Activated T-cell treated with anti-CD3 and anti-CD28 coated beads, Interleukin-2, amount 50 U/mL, for 72 hours (primary cell): Measurements from ENCODE around the gene IGFBP6. TPM values are rescaled to one million over a fixed set of nuclear protein-coding genes. Genes with fewer than 3 reads are reported as not detected.

ENCODE experiments used
- ATAC-seq, 2 donors: fragments of 150-1000 bp; cut with Tn5 transposase; replicated peaks in 1 of 2; 2 replicates each; pipeline ENCODE4 v1.10.0; 2021; ENCODE audit warnings: moderate library complexity in 2 of 2, mild to moderate bottlenecking in 1 of 2
- DNase-seq, 2 donors: peaks; one replicate each; pipeline ENCODE4 v3.0.0; 2021 to 2022; ENCODE audit warnings: mixed read lengths in 1 of 2
- H3K27ac Mint-ChIP-seq: one replicate; pipeline ENCODE4 v1.8.0; 2022; ENCODE audit warnings: mild to moderate bottlenecking, moderate library complexity, mixed read lengths
- H3K27me3 Mint-ChIP-seq: one replicate; pipeline ENCODE4 v1.8.0; 2022; ENCODE audit warnings: low read depth, mixed read lengths
- H3K36me3 Mint-ChIP-seq, 2 donors: one replicate each; pipeline ENCODE4 v1.8.0; 2022; ENCODE audit warnings: mixed read lengths in 2 of 2, mild to moderate bottlenecking in 1 of 2; ENCODE audit not compliant: insufficient read depth in 2 of 2
- H3K4me1 Mint-ChIP-seq: one replicate; pipeline ENCODE4 v1.8.0; 2022; ENCODE audit warnings: low read depth, mixed read lengths
- H3K4me3 Mint-ChIP-seq, 2 donors: one replicate each; pipeline ENCODE4 v1.8.0; 2022; ENCODE audit warnings: mild to moderate bottlenecking in 2 of 2, mixed read lengths in 2 of 2, moderate library complexity in 2 of 2
- H3K9me3 Mint-ChIP-seq, 2 donors: one replicate each; pipeline ENCODE4 v1.8.0; 2022; ENCODE audit warnings: mixed read lengths in 2 of 2
- total RNA-seq, 2 donors: library from RNA; stranded (reverse); gene quantifications; one replicate each; pipeline ENCODE4 v1.2.3, GENCODE V29; 2022

The IGFBP6 gene
- total RNA-seq, 2 donors from 2014 or later: 5.7 to 9.2 TPM

DNA sequence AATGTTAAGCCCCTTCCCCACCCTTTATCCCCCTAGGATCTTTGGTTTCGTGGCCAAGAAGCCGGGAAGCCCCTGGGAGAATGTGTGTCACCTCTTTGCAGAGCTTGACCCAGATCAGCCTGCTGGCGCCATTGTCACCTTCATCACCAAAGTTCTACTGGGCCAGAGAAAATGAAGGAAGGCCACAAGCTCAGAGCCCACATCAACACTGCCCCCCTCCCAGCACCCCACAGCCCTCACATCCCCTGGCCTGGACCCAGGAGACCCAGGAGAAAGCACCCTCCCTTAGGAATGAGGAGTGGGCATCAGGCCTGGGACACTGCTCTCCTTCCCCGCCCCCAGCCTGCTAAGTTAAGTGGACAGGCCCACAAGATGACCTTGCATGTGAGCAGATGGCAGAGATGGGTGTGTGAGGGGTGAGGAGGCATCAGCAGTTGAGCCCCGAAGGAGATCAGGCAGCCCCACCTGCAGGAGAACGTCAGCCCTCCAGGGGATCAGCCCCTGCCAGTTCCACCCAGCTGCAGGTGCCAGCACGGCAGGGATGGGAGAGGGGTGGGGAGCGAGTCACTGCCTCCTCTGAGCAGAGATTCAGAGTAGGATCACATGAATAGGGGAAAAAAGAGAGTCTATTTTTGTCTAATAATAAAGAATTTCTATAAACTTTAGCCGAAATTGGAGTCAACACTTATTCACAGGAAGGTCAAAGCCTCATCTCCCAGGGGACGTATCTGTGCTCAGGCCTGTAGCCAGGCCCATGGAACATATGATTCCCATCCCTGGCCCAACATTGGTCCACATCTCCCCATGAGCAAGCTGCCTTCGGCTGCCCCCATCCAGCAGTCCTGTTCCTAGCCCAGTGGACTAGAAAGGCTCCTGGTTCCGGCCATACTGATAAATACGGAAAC is 33.5 kb upstream of the IGFBP6 start:
- ATAC-seq: no peak
- peaks cover 0 to 8% of the 10 kb centered on the region in 2 donors for H3K36me3 Mint-ChIP-seq
- DNase-seq: no peak
- no peak overlapping the region for H3K4me3 Mint-ChIP-seq
- H3K9me3 Mint-ChIP-seq: no peaks in the 10 kb centered on the region
- H3K4me1 Mint-ChIP-seq: peaks cover 21% of the 10 kb centered on the region
- H3K27ac Mint-ChIP-seq: no peak overlapping the region
- no peaks in the 10 kb centered on the region for H3K27me3 Mint-ChIP-seq

DNA sequence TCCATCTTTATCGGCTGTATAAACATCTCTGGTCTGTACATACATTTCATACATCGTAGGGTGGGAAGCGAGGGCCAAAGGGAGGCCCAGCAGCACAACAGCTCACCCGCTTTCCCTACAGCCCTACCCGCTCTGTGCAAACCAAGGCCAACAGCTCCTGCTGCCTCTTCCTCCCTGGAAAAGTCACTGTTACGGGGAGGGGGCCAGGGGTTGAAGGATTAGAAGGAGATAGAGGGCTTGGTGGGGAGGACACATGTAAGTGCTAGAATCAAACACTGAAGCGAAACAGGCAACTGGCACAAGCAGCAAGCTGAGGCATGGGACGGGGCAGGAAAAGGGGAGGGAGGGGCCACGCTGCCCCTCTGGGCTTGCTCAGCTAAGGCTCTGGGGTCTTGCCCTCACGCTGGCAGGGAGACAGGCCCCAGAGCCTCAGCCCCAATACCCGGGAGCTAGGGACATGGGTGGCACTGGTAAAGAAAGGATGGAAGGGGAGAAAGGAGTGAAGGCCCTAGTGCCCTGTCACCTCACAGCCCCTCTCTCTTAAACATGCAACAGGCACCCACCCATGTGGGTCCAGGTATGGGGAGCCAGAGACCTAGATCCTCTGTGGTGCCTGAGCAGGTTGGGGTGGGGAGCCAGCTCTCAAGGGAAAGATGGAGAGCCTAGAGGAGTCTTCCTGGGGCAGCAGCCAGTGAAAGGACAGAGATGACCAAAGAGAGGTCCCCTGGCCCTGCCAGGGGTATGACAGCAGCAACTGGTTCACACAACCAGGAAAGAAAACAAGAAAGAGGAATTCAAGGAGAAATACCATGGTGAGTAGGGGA is 32.6 kb upstream of the IGFBP6 start:
- Mint-ChIP-seq H3K27ac (no peak overlapping the region), H3K4me3 (no peak overlapping the region), H3K9me3 (no peaks in the 10 kb centered on the region), H3K27me3 (no peaks in the 10 kb centered on the region), H3K4me1 (peaks cover 21% of the 10 kb centered on the region), H3K36me3 (peaks cover 0 to 8% of the 10 kb centered on the region in 2 donors)
- ATAC-seq: no peak
- DNase-seq: no peak

DNA sequence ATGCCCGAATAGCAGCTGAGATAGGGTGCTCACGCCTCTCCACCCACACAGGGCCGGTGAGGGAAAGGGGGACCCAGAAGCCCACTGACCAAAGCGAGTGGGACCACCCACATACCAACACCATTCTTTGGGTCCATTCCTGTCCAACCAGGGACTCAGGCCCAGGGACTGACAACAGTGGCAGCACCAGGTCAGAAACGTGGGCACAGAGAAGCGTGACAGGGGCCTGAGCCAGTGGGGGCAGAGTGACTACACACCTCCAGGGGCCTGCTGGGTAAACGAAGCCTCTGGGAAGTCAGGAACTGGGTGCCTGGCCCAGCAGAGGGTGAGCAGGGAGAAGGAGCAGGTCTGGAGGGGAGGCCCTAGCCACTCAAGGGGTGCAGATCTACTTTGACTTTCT is 32.0 kb upstream of the IGFBP6 start:
- no peak for DNase-seq
- ATAC-seq: no peak

DNA sequence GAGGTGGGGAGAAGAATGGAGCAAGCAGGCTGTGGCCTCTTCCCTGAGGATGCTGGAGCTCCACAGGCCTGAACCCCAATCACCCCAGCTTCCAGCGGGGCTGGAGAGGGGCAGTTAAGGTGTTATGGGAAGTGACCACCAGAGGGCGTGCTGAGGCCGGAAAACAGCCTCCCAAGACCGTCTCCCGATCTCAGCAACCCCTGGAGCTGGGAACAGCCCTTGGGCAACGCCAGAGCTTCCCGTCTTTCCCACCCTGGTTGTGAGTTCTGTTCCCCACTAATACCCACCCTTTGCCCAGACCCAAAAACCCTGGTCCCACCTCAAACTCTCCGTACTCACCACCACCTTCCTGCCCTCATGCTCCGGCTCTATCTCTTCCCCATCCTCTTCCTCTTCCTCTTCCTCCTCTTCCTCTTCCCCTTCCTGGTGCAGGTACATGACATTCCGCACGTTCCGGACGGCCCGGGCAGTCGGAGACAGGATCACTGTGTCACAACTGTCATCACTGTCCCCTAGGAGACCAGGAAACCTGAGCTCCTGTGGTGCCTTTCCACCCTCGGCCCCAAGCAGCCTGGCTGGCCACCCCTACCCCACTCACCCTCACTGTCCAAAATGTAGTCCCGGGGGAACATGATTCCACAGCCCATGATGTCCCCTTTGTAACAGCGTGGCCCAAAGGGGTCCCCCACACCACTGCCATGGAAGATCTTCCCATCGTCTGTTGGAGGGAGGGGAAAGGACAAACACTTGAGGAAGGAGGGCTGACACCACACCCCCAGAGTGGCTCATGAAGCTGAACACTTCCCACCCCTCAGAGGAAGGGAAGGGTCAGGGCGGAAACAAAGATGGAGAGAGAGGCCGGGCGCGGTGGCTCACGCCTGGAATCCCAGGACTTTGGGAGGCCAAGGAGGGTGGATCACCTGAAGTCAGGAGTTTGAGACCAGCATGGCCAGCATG is 31.2 kb upstream of the IGFBP6 start:
- ATAC-seq (peak; percentile 73), DNase-seq (peak; percentile 71 to 81)
- no peaks in the 10 kb centered on the region for H3K27me3 Mint-ChIP-seq
- H3K36me3 Mint-ChIP-seq: peaks cover 0 to 8% of the 10 kb centered on the region in 2 donors
- peaks cover 21% of the 10 kb centered on the region for H3K4me1 Mint-ChIP-seq
- H3K4me3 Mint-ChIP-seq: no peak overlapping the region
- no peaks in the 10 kb centered on the region for H3K9me3 Mint-ChIP-seq
- peak overlapping the region; percentile 40 for H3K27ac Mint-ChIP-seq

More for the DNA sequence above, 32.0 kb upstream of the IGFBP6 start:
- Mint-ChIP-seq H3K9me3 (no peaks in the 10 kb centered on the region), H3K27me3 (no peaks in the 10 kb centered on the region), H3K27ac (no peak overlapping the region), H3K36me3 (peaks cover 0 to 8% of the 10 kb centered on the region in 2 donors), H3K4me1 (peaks cover 21% of the 10 kb centered on the region), H3K4me3 (no peak overlapping the region)

DNA sequence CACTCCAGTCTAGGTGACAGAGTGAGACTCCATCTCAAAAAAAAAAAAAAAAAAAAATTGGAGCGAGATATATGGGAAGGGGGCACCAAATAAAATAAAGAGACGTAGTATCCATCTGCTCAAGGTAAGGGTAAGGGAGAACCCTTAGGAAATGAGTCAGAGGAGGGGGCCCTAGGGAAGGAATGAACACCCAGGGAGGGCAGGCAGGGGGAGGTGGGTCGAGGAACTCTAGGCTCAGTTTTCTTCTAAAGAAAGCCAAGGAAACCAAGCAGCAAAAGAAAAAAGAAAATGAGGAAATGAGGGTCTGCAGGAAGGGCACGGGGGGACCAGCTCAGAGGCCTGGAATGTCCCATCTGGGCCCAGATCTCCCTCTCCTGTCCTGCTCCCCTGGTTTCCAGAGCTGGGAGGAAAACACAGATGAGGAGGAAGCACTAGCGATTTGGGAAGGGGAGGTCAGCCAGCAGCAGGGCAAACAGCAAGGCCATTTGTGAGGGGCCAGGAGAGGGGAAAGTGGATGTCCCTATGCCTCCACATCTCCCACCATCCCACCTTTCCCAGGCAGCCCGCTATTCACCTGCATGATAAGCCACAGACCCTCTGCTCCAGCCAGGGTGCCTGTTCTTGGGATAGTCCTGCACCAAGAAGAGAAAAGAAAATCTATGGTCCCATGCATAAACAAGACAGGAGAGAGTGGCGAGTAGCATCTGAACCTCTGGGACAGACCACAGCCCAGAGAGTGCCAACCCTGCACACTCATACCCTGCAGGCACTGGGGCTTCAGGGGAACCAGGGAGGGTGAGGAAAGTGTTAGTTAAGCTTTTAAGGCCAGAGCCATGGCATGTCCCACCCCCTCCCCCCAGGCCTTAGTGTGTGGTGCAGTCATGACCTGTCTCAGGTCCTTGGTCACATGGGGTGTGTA is 30.1 kb upstream of the IGFBP6 start:
- H3K36me3 Mint-ChIP-seq: peaks cover 0 to 8% of the 10 kb centered on the region in 2 donors
- peak overlapping the region; percentile 34 for H3K27ac Mint-ChIP-seq
- H3K9me3 Mint-ChIP-seq: no peaks in the 10 kb centered on the region
- H3K4me3 Mint-ChIP-seq: no peak overlapping the region
- peaks cover 26% of the 10 kb centered on the region for H3K4me1 Mint-ChIP-seq
- DNase-seq: no peak
- H3K27me3 Mint-ChIP-seq: no peaks in the 10 kb centered on the region
- ATAC-seq: peak; percentile 34 to 45

DNA sequence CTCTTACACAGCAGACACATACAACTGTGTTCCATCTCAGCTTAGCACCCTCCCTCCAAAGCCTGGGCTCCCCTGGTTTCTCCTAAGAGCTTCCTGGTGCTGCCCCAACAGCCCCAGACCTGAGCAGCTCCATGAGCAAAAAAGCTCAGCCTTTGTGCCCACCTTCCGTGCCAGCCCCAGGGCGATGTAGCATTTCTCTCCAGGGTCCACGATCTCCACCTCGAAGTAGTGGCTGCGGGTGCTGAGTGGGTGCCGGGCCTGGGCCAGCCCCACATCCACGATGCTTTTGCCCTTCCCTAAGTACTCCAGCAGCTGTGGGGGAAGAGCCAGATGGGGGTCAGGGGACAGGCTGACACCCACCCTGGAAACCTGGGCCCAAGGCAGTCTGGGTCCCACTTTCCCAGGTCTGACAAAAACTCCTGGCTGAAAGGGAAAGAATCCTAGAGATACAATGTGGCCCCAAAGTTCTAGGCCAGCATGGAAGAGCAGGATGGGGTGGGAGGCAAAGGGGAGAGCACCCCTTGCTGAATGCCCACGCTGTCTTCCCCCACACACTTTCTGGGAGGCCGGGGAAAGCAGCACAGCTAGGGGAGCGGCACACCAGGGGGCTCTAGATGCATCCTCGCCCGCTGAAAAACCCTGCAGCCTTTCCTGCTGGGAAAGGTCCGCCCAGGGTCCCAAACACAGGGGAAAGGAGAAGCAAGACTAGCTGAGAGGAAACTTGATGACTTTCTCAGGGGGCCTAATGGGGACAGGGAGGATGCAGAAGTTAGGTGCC is 29.3 kb upstream of the IGFBP6 start:
- Mint-ChIP-seq H3K27me3 (no peaks in the 10 kb centered on the region), H3K4me3 (no peak overlapping the region), H3K4me1 (peaks cover 26% of the 10 kb centered on the region), H3K36me3 (peaks cover 3 to 8% of the 10 kb centered on the region in 2 donors), H3K9me3 (no peaks in the 10 kb centered on the region), H3K27ac (no peak overlapping the region)
- DNase-seq (no peak), ATAC-seq (no peak)

DNA sequence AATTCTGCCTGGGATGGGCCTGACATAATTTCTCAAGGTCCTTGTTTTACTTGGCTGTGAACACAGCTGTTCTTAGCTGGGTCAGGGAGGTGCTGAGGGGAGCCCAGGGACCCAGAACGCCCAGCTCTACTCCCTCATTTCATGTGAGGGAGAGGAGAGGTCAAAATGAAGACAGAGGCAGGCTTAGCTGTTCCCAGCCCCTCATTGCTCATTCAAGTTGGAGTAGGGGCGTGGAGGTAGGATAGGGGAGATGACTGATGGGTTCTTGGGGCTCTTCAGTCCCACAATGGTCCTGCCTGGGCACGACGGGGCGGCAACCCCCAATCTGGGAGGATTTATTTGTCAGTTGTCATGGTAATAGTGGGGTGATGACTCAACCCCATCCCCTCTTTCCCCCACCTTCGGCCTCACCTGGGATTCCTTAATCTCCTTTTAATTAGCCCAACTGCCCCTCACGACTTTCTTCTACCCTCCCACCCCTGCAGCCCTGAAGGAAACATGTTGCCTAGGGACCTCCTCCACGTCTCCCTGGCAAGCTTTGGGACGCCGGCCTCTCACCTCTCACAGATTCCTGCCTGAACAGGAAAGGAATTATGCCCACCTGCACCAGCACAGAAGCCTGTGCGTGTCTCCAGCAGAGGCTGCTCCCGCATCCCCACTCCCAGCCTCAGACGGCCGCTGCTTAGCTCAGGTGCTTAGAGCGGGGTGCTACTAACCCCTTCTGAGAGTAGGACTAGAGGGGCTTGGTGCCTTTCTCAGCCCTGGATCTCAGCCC is 28.5 kb upstream of the IGFBP6 start:
- Mint-ChIP-seq H3K36me3 (peaks cover 3 to 8% of the 10 kb centered on the region in 2 donors), H3K4me1 (peaks cover 30% of the 10 kb centered on the region), H3K4me3 (no peak overlapping the region), H3K9me3 (no peaks in the 10 kb centered on the region), H3K27me3 (no peaks in the 10 kb centered on the region), H3K27ac (no peak overlapping the region)
- no peak for ATAC-seq
- no peak for DNase-seq

DNA sequence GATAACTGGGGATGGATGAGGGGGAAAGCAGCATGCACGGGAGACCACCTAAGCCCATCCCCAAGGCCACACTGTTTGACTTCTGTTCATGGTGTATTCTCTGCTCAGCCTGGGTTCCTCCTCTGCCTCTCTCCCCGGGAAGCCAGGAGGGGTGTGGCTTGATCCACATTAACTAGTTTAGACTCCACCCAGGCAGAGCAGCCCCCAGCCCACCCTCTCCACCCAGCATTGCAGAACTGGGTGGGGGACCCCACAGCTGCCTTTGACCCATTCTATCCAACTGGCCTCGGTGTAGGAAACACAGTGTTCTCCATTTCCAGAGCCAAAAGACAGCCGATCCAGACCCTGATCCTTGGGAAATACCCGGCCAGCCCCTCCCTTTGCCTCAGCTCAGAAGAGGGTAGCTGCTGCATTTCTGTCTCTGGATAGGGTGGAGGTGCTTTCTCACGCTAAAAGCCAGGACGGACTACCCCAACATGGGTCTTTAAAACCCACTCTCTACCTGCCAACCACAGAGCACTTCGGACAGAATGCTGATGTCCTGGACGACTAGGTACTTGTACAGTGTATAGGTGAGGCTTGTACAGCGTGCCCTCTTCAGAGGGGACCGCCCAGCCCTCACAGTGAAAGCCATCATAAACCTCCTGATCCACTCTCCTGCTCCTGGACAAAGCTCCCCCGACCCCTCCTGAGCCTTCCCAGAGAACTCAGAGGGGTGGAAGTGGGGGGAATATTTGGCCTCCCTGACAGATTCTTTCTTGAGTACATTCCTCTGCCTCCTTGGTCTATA is 27.7 kb upstream of the IGFBP6 start:
- Mint-ChIP-seq H3K4me3 (no peak overlapping the region), H3K4me1 (peaks cover 34% of the 10 kb centered on the region), H3K9me3 (no peaks in the 10 kb centered on the region), H3K27ac (no peak overlapping the region), H3K36me3 (peaks cover 3 to 8% of the 10 kb centered on the region in 2 donors), H3K27me3 (no peaks in the 10 kb centered on the region)
- DNase-seq: no peak
- no peak for ATAC-seq

DNA sequence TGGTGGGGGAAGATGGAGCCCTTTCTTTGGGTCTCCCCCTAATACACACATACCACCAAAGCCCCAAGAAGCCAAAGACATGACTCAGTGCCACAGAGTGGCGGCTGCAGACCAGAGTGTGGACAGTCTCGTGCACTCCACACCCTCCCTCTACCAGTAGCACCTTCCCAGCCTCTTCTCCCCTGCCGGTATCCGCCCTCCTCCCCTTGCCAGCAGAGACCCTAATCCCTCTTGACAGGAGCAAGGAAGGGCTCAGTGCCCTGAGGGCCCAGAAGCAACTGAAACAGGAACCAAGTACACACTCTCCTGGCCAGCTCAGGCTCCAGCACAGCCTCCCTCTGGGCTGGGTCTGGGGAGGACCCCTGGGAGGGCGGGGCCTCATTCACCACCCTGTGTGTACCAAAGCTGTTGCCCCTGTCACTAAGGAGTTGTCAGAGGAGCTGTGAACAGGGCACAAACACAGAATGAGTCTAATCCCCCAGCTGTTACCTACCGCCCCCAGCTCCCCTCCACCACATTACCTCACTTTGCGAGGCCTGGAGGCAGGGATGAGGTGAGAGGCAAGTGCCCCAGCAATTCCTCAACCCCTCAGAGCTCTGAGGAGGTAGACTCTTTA is 26.5 kb upstream of the IGFBP6 start:
- no peak overlapping the region for H3K27ac Mint-ChIP-seq
- peaks cover 27% of the 10 kb centered on the region for H3K4me1 Mint-ChIP-seq
- no peaks in the 10 kb centered on the region for H3K9me3 Mint-ChIP-seq
- DNase-seq: no peak
- no peak overlapping the region for H3K4me3 Mint-ChIP-seq
- H3K27me3 Mint-ChIP-seq: no peaks in the 10 kb centered on the region
- H3K36me3 Mint-ChIP-seq: peaks cover under 1 to 3% of the 10 kb centered on the region in 2 donors
- no peak for ATAC-seq
